ENCODE results near the gene TFDP1. TPM values are rescaled to one million over a fixed set of nuclear protein-coding genes. Genes with fewer than 3 reads are reported as not detected.
"Not testable (repeated sequence)": the region's sequence is repeated elsewhere in the genome, so short reads cannot be mapped to it uniquely, and the experiment has no call there.

Gene TFDP1
- total RNA-seq, 4 donors from 2014 or later = 30.7 to 42.2 (median 32.1) TPM

DNA sequence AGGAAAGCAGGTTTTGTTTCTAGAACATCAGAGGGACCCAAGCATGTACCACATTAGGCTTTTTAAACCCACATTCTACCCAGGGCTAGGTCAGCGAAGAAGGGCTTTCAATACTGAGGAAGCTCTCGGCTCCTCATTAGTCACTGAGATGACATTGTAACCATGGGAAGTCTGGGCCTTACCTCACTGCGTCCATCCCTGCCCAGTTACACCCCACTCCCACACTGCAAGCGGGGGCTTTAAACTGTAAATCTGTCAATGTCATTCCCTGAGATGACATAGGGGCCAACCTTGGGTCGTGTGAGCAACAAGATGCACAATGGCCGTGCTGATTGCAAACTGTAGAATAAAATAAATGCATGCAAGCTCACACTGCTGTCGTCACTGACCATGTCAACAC is 21.7 kb upstream of the TFDP1 start:
- 67% methylated on average over 4 of the region's 7 CpGs for WGBS
- no peaks in the 10 kb centered on the region for H3K36me3 ChIP-seq
- no peak for DNase-seq (ENCODE audit: extremely low spot score)
- no peak overlapping the region for H3K27ac ChIP-seq (replicated peaks in 1 of 4)
- H3K4me3 ChIP-seq = no peak overlapping the region
- no peaks in the 10 kb centered on the region for H3K27me3 ChIP-seq
- H3K4me1 ChIP-seq = peaks cover 0 to 9% (median 3%) of the 10 kb centered on the region in 4 donors
- H3K9me3 ChIP-seq = no peaks in the 10 kb centered on the region
- TF ChIP-seq POLR2A (IDR thresholded peaks at IDR 0.05; ENCODE audit: low read depth) (no peak), POLR2AphosphoS5 (IDR thresholded peaks at IDR 0.05) (no peak), EP300 (IDR thresholded peaks at IDR 0.05) (no peak)
- TF ChIP-seq, protein P1, sequence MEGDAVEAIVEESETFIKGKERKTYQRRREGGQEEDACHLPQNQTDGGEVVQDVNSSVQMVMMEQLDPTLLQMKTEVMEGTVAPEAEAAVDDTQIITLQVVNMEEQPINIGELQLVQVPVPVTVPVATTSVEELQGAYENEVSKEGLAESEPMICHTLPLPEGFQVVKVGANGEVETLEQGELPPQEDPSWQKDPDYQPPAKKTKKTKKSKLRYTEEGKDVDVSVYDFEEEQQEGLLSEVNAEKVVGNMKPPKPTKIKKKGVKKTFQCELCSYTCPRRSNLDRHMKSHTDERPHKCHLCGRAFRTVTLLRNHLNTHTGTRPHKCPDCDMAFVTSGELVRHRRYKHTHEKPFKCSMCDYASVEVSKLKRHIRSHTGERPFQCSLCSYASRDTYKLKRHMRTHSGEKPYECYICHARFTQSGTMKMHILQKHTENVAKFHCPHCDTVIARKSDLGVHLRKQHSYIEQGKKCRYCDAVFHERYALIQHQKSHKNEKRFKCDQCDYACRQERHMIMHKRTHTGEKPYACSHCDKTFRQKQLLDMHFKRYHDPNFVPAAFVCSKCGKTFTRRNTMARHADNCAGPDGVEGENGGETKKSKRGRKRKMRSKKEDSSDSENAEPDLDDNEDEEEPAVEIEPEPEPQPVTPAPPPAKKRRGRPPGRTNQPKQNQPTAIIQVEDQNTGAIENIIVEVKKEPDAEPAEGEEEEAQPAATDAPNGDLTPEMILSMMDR (IDR thresholded peaks at IDR 0.05) = no peak
- intact Hi-C loops (cut with DNase I) = no loop called here

DNA sequence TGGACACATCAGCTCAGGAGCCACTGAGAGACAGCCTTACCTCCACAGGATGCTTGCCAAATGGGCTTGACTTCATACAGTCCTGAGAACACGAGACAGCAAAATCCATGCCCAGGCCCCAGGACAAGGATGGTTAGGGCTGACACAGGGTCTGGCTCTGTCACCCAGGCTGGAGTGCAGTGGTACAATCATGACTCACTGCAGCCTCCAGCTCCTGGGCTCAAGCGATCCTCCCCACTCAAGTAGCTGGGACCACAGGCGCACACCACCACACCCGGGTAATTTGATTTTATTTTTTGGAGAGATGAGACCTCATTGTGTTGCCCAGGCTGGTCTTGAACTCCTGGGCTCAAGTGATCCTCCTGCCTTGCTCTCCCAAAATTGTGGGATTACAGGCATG is 21.0 kb upstream of the TFDP1 start:
- intact Hi-C loops (cut with DNase I); H3K4me1 ChIP-seq: not testable (repeated sequence)

DNA sequence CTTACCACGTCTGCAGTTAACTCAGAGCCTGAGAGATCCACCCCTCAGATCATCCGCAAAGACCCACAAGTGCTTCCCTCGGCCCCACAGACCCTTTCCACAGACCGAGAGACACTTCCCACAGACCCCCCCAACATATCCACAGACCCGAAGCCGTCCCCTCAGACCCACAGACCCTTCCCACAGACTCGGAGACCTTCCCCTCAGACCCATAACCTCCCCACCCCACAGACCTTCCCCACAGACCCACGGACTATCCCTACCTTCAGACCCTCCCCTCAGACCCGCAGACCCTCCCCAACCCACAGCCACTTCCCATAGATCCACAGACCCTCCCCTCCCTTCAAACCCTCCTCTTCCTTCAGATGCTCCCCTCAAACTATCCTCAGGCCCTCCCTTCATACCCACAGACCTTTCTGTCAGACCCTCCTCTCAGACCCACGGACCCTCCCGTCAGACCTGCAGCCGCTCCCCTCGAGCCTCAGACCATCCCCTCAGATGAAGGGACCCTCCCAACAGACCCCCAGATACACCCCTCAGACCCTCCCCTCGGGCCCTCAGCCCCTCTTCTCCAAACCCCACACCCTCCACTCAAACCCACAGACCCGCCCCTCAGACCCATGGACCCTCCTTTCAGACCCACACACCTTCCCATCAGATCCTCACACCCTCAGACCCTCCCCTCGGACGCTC is 20.1 kb upstream of the TFDP1 start:
- Histone ChIP-seq H3K4me3 (no peak overlapping the region), H3K27ac (replicated peaks in 1 of 4) (no peak overlapping the region), H3K9me3 (no peaks in the 10 kb centered on the region), H3K36me3 (no peaks in the 10 kb centered on the region), H3K27me3 (no peaks in the 10 kb centered on the region), H3K4me1 (peaks cover 0 to 9% (median 3%) of the 10 kb centered on the region in 4 donors)
- intact Hi-C loops (cut with DNase I) = no loop called here
- TF ChIP-seq POLR2A (IDR thresholded peaks at IDR 0.05; ENCODE audit: low read depth) = no peak
- no peak for TF ChIP-seq EP300 (IDR thresholded peaks at IDR 0.05)
- TF ChIP-seq POLR2AphosphoS5 (IDR thresholded peaks at IDR 0.05) = no peak
- TF ChIP-seq, protein P1 (IDR thresholded peaks at IDR 0.05) = no peak
- peak; percentile 68 for DNase-seq (ENCODE audit: extremely low spot score)
- 87% methylated on average over 17 of the region's 17 CpGs for WGBS

More for the DNA sequence above, 21.0 kb upstream of the TFDP1 start:
- H3K36me3 ChIP-seq; H3K9me3 ChIP-seq; H3K4me3 ChIP-seq; H3K27me3 ChIP-seq; H3K27ac ChIP-seq (replicated peaks in 1 of 4): not testable (repeated sequence)
- DNase-seq (ENCODE audit: extremely low spot score) = peak; percentile 64
- 82% methylated on average over 4 of the region's 4 CpGs for WGBS

- Histone ChIP-seq H3K4me1 (peaks cover 0 to 9% (median 3%) of the 10 kb centered on the region in 4 donors), H3K4me3 (no peak overlapping the region), H3K9me3 (no peaks in the 10 kb centered on the region), H3K36me3 (no peaks in the 10 kb centered on the region), H3K27me3 (no peaks in the 10 kb centered on the region), H3K27ac (replicated peaks in 1 of 4) (no peak overlapping the region)
- intact Hi-C loops (cut with DNase I) = no loop called here
- TF ChIP-seq EP300 (IDR thresholded peaks at IDR 0.05) = no peak
- no peak for TF ChIP-seq POLR2A (IDR thresholded peaks at IDR 0.05; ENCODE audit: low read depth)
- TF ChIP-seq, protein P1 (IDR thresholded peaks at IDR 0.05) = no peak
- no peak for TF ChIP-seq POLR2AphosphoS5 (IDR thresholded peaks at IDR 0.05)
- peak; percentile 74 for DNase-seq (ENCODE audit: extremely low spot score)
- 80% methylated on average over 25 of the region's 26 CpGs for WGBS
Measured at GRCh38 chr13:113565526-113566226, 18.9 kb upstream of the TFDP1 start.

DNA sequence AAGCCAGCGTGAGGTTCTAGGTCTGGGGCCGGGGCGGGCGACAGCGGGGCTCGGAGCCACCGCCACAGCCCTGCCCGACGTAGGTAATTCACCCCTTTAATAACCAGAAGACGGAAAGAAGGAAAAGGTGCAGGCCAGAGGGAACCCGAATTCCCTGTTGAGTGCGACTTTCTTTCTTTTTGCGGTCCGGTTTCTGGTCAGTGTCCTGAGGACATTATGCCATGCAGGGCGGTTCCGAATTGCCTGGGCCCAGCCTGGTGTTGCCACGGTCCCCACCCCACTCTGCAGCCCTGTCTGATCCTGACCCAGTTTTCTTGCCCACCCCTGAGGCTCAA is 18.4 kb upstream of the TFDP1 start:
- TF ChIP-seq POLR2A (IDR thresholded peaks at IDR 0.05; ENCODE audit: low read depth) = no peak
- TF ChIP-seq POLR2AphosphoS5 (IDR thresholded peaks at IDR 0.05) = no peak
- TF ChIP-seq, protein P1 (IDR thresholded peaks at IDR 0.05) = no peak
- TF ChIP-seq EP300 (IDR thresholded peaks at IDR 0.05) = no peak
- no peak overlapping the region for H3K4me3 ChIP-seq
- peaks cover 0 to 9% (median 3%) of the 10 kb centered on the region in 4 donors for H3K4me1 ChIP-seq
- DNase-seq (ENCODE audit: extremely low spot score) = no peak
- no peaks in the 10 kb centered on the region for H3K9me3 ChIP-seq
- H3K36me3 ChIP-seq = no peaks in the 10 kb centered on the region
- H3K27me3 ChIP-seq = no peaks in the 10 kb centered on the region
- WGBS = 88% methylated on average over 17 of the region's 17 CpGs
- H3K27ac ChIP-seq (replicated peaks in 1 of 4) = no peak overlapping the region
- intact Hi-C loops (cut with DNase I) = no loop called here
